Neural progenitor cell (in vitro differentiated cells): ENCODE measurements around the gene LRRC32.

Experiments
- CTCF ChIP-seq: fragments of 200-600 bp; sonication (generic); IDR thresholded peaks from 2 replicates; pipeline ENCODE4 v1.5.1; 2017; ENCODE audit warnings: antibody characterized with exemption, mild to moderate bottlenecking
- EZH2 ChIP-seq: fragments of 200-600 bp; sonication (generic); IDR thresholded peaks from 2 replicates; pipeline ENCODE4 v1.6.1; 2017; ENCODE audit warnings: antibody characterized with exemption, mild to moderate bottlenecking, moderate library complexity
- EZH2phosphoT487 ChIP-seq: fragments of 200-600 bp; sonication (generic); IDR thresholded peaks from 2 replicates; pipeline ENCODE4 v1.6.1; 2017; ENCODE audit warnings: antibody characterized with exemption

- no peak for TF ChIP-seq EZH2phosphoT487
- no peak for TF ChIP-seq CTCF
- TF ChIP-seq EZH2 = no peak
Measured at GRCh38 chr11:76629853-76630599, 40.5 kb downstream of the LRRC32 start.
